Posterior cingulate gyrus (tissue), 11 donors: ENCODE measurements around the gene AFF3.
"Not testable (repeated sequence)": the region's sequence is repeated elsewhere in the genome, so short reads cannot be mapped to it uniquely, and the experiment has no call there.

Experiments
- DNase-seq, 10 donors: peaks; one replicate each; pipeline versions ENCODE4 v3.0.0 to v3.0.0-alpha.2; 2020 to 2021; ENCODE audit warnings: mixed read lengths in 3 of 10
- intact Hi-C: fragments of 100-400 bp; cut with DNase I; formaldehyde crosslinking; loops from one replicate; pipeline ENCODE4 v1.15.1; 2023

The AFF3 gene

GRCh38 chr2:99776906-99777646, 365.3 kb downstream of the AFF3 start:
- intact Hi-C loops = no loop called here
- DNase-seq = no peak

- DNase-seq = peak in 1 of 10 donors; percentile 23
- intact Hi-C loops = no loop called here
Measured at GRCh38 chr2:99776206-99776905, 366.0 kb downstream of the AFF3 start.

- intact Hi-C loops = no loop called here
- no peak for DNase-seq
Measured at GRCh38 chr2:99775585-99775984, 366.8 kb downstream of the AFF3 start.

- intact Hi-C loops, DNase-seq: not testable (repeated sequence)
Measured at GRCh38 chr2:99773642-99774041, 368.7 kb downstream of the AFF3 start.

GRCh38 chr2:99772591-99773331, 369.6 kb downstream of the AFF3 start:
- DNase-seq = peak in 1 of 10 donors; percentile 54
- intact Hi-C loops = no loop called here

- DNase-seq = peak in 2 of 10 donors; percentile 44 to 84
- intact Hi-C loops = no loop called here
Measured at GRCh38 chr2:99771681-99772333, 370.6 kb downstream of the AFF3 start.

- DNase-seq = no peak
- intact Hi-C loops = no loop called here
Measured at GRCh38 chr2:99770876-99771275, 371.5 kb downstream of the AFF3 start.

GRCh38 chr2:99765731-99766318, 376.6 kb downstream of the AFF3 start:
- no peak for DNase-seq
- intact Hi-C loops = no loop called here

- intact Hi-C loops = no loop called here
- DNase-seq = no peak
Measured at GRCh38 chr2:99763764-99764163, 378.6 kb downstream of the AFF3 start.

GRCh38 chr2:99762714-99763113, 379.7 kb downstream of the AFF3 start:
- no peak for DNase-seq
- intact Hi-C loops = no loop called here

GRCh38 chr2:99757611-99758114, 384.7 kb downstream of the AFF3 start:
- no peak for DNase-seq

GRCh38 chr2:99756059-99756458, 386.3 kb downstream of the AFF3 start:
- DNase-seq = no peak
- intact Hi-C loops = no loop called here

More at GRCh38 chr2:99757611-99758114, 384.7 kb downstream of the AFF3 start:
- intact Hi-C loops = no loop called here

- DNase-seq = no peak
- intact Hi-C loops = no loop called here
Measured at GRCh38 chr2:99754210-99754609, 388.2 kb downstream of the AFF3 start.

GRCh38 chr2:99753505-99753904, 388.9 kb downstream of the AFF3 start:
- intact Hi-C loops = no loop called here
- no peak for DNase-seq

- no peak for DNase-seq
- intact Hi-C loops = no loop called here
Measured at GRCh38 chr2:99748344-99748743, 394.0 kb downstream of the AFF3 start.

GRCh38 chr2:99747842-99748241, 394.5 kb downstream of the AFF3 start:
- intact Hi-C loops = no loop called here
- DNase-seq = no peak

GRCh38 chr2:99743146-99743545, 399.2 kb downstream of the AFF3 start:
- peak in 1 of 10 donors; percentile 75 for DNase-seq
- intact Hi-C loops = no loop called here

GRCh38 chr2:99737537-99737936, 404.9 kb downstream of the AFF3 start:
- intact Hi-C loops = no loop called here

GRCh38 chr2:99735753-99736152, 406.6 kb downstream of the AFF3 start:
- no peak for DNase-seq

More at GRCh38 chr2:99737537-99737936, 404.9 kb downstream of the AFF3 start:
- no peak for DNase-seq

GRCh38 chr2:99735314-99735713, 407.1 kb downstream of the AFF3 start:
- DNase-seq, intact Hi-C loops: not testable (repeated sequence)

More at GRCh38 chr2:99735753-99736152, 406.6 kb downstream of the AFF3 start:
- intact Hi-C loops = no loop called here
